ENCODE results near the gene PTPN2. TPM values are rescaled to one million over a fixed set of nuclear protein-coding genes. Genes with fewer than 3 reads are reported as not detected.

PTPN2 gene
- total and polyA plus RNA-seq, 7 experiments from 2014 or later, result 55.8 to 92.2 (median 76.2) TPM

DNA sequence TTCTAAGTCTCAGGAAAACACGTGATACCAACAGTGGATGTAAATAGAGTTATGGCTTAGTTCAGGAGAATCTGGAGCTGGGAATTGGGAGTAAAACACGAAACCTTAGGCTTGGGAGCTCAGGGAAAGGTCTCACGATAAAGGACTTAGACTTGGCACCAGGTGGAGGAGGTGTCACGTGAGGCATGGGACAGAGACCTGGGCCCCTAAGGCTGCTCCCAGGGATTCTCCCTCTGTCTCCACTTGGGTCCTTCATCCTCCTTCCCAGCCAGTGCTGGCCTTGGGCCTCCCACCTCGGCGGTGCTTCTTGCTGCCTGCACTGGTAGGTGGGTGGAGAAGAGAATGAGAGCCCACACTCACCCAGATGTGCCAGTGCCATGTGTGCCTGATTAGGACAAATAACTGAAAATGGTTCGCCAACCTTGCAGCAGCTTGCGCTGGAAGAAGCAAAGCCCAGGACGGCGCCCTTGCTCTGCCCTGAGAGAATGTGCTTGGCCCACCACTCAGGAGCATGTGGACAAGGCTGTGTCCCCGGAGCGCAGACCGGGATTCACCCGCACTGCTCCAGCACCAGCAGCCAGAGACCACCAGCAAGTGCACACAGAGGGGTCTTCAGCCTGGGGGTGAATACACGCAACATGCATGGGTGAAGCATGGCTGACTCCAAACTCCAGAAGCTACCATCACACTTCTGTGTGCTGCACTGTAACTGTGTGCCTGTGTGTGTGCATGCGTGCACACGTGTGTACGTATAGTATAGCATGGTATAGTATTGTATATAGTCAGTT, 133.1 kb downstream of the PTPN2 start:
- H3K36me3 ChIP-seq (ENCODE audit: control insufficient read depth in 2 of 3, insufficient read depth in 3 of 3, low read length in 3 of 3), result no peaks in the 10 kb centered on the region
- H3K27me3 ChIP-seq (ENCODE audit: control insufficient read depth in 2 of 2, insufficient read depth in 2 of 2, low read length in 2 of 2), result no peaks in the 10 kb centered on the region
- no peak overlapping the region for H3K4me3 ChIP-seq (ENCODE audit: low read length)
- Mint-ChIP-seq H3K4me1 (peaks cover 5 to 34% (median 23%) of the 10 kb centered on the region in 7 donors), H3K9me3 (no peaks in the 10 kb centered on the region), H3K27me3 (no peaks in the 10 kb centered on the region), H3K27ac (peak overlapping the region in 7 of 9 donors; percentile 48 to 90 (median 75)), H3K36me3 (peaks cover 0 to 3% (median 0%) of the 10 kb centered on the region in 5 donors), H3K4me3 (peak overlapping the region in 5 of 10 donors; percentile 33 to 72 (median 68))
- DNase-seq, result no peak
- peaks cover 0 to 9% of the 10 kb centered on the region in 2 donors for H3K4me1 ChIP-seq (ENCODE audit: control insufficient read depth in 2 of 2, insufficient read depth in 2 of 2, low read length in 2 of 2)
- ChIA-PET POLR2A (no interaction called here), CTCF (no interaction called here)
- no peak overlapping the region for H3K27ac ChIP-seq (ENCODE audit: low read depth, low read length)
- H3K9me3 ChIP-seq (ENCODE audit: control insufficient read depth in 2 of 3, low read length in 3 of 3), result no peaks in the 10 kb centered on the region
- ATAC-seq, result no peak
- intact Hi-C loops (cut with micrococcal nuclease), result no loop called here

DNA sequence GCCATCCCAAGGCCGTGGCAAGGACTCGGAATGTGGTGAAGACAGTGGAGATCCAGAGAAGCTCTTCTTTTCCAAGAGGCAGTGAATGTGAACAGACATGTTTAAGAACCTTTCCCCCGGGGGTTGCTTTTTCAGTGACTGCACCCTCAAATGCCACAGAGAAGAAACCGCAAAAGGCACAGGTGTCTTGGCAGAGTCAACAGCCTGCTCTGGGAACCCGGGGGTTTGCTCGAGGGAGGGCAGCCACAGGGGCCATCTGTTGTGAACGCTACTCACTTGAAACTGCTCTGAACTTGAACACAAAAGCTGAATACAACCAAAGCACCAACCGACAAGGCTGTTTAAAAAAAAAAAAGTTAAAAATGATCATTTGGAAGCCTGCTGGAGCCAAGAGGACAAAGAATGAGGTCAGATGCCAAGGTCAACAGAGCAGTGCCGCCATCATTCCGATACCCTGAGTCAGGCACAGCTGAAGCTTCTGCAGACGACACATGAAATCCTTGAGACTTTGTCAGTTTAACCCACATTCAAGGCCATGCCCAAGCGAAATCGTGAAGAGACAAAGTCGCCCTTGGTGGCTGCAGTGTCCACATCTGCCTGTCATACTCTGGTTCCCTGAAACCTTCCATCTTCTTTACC, 133.8 kb downstream of the PTPN2 start:
- Histone ChIP-seq H3K27ac (ENCODE audit: low read depth, low read length) (no peak overlapping the region), H3K36me3 (ENCODE audit: control insufficient read depth in 2 of 3, insufficient read depth in 3 of 3, low read length in 3 of 3) (no peaks in the 10 kb centered on the region), H3K27me3 (ENCODE audit: control insufficient read depth in 2 of 2, insufficient read depth in 2 of 2, low read length in 2 of 2) (no peaks in the 10 kb centered on the region), H3K4me1 (ENCODE audit: control insufficient read depth in 2 of 2, insufficient read depth in 2 of 2, low read length in 2 of 2) (peaks cover 0 to 9% of the 10 kb centered on the region in 2 donors), H3K4me3 (ENCODE audit: low read length) (no peak overlapping the region), H3K9me3 (ENCODE audit: control insufficient read depth in 2 of 3, low read length in 3 of 3) (no peaks in the 10 kb centered on the region)
- POLR2A ChIA-PET, result no interaction called here
- peaks cover 0 to 3% (median 0%) of the 10 kb centered on the region in 5 donors for H3K36me3 Mint-ChIP-seq
- intact Hi-C loops (cut with micrococcal nuclease), result no loop called here
- peak overlapping the region; percentile 18 to 72 (median 63) for H3K4me3 Mint-ChIP-seq
- no peak for ATAC-seq
- CTCF ChIA-PET, result interaction anchor here (0.5 kb wide), 1 partner anchor 17 kb away, joined by 3 read pairs; no protein-coding TSS in a partner anchor
- no peaks in the 10 kb centered on the region for H3K27me3 Mint-ChIP-seq
- DNase-seq, result peak in 7 of 9 donors; percentile 16 to 45 (median 32)
- peak overlapping the region; percentile 35 to 90 (median 72) for H3K27ac Mint-ChIP-seq
- H3K9me3 Mint-ChIP-seq, result no peaks in the 10 kb centered on the region
- peaks cover 5 to 34% (median 23%) of the 10 kb centered on the region in 7 donors for H3K4me1 Mint-ChIP-seq

DNA sequence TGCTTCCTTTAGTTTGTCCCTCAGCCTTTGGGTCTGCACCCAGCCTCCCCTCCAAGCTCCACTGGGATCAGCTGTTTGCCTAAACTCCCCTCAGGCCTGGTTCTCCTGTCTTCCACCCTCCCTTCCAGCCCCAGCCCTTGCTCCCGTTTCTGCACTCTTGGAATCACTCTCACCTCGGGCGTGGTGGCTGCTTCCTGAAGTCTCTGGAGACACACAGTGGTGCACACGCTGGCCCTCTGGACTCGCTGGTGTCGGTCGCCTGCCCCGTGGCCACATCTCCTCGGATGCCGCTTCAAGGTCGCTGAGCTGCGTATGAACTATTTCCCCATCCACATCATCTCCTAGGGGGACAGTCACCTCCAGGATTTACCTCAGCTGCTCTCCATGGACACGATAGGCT, 134.9 kb downstream of the PTPN2 start:
- POLR2A ChIA-PET, result interaction anchor here (1.0 kb wide), 1 partner anchor 242 kb away, joined by 4 read pairs; no protein-coding TSS in a partner anchor
- ATAC-seq, result no peak

DNA sequence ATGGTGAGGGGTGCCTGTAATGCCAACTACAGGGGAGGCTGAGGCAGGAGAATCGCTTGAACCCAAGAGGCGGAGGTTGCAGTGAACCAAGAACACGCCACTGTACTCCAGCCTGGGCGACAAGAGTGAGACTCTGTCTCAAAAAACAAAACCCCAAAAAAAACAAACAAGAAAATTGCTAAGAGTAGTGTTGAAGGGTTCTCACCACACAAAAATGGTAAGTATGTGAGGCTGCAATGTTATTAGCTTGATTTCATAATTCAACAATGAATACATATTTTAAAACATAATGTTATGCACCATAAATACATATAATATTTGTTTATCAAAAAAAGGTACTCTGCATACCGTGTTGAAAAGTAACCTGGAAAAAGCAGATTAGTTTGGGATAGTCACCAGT, 135.4 kb downstream of the PTPN2 start:
- H3K27ac Mint-ChIP-seq, result peak overlapping the region in 2 of 9 donors; percentile 23 to 24
- POLR2A ChIA-PET, result interaction anchor here (1.0 kb wide), 1 partner anchor 242 kb away, joined by 4 read pairs; no protein-coding TSS in a partner anchor
- peaks cover 0 to 2% (median 0%) of the 10 kb centered on the region in 11 donors for H3K9me3 Mint-ChIP-seq
- H3K4me3 Mint-ChIP-seq, result no peak overlapping the region
- H3K9me3 ChIP-seq (ENCODE audit: control insufficient read depth in 2 of 3, low read length in 3 of 3), result no peaks in the 10 kb centered on the region
- no peaks in the 10 kb centered on the region for H3K36me3 Mint-ChIP-seq
- DNase-seq (no peak), ATAC-seq (no peak)
- H3K27ac ChIP-seq (ENCODE audit: low read depth, low read length), result no peak overlapping the region
- H3K4me3 ChIP-seq (ENCODE audit: low read length), result no peak overlapping the region
- peaks cover 7 to 34% (median 23%) of the 10 kb centered on the region in 7 donors for H3K4me1 Mint-ChIP-seq
- no peaks in the 10 kb centered on the region for H3K36me3 ChIP-seq (ENCODE audit: control insufficient read depth in 2 of 3, insufficient read depth in 3 of 3, low read length in 3 of 3)
- no peaks in the 10 kb centered on the region for H3K27me3 ChIP-seq (ENCODE audit: control insufficient read depth in 2 of 2, insufficient read depth in 2 of 2, low read length in 2 of 2)
- no peaks in the 10 kb centered on the region for H3K27me3 Mint-ChIP-seq
- intact Hi-C loops (cut with micrococcal nuclease), result loop anchor here in 1 of 2 donors (5.0 to 10.0 kb wide), 2 partner anchors 46 to 134 kb away; partner anchors contain the start of gene PTPN2
- CTCF ChIA-PET, result interaction anchor here (0.6 to 1.1 kb wide), 3 partner anchors 145 to 236 kb away, joined by 3 to 8 read pairs (median 4); no protein-coding TSS in a partner anchor
- H3K4me1 ChIP-seq (ENCODE audit: control insufficient read depth in 2 of 2, insufficient read depth in 2 of 2, low read length in 2 of 2), result peaks cover 0 to 9% of the 10 kb centered on the region in 2 donors

More for the DNA sequence above, 134.9 kb downstream of the PTPN2 start:
- Mint-ChIP-seq H3K4me3 (peak overlapping the region in 3 of 10 donors; percentile 3 to 18 (median 3)), H3K9me3 (peaks cover 0 to 1% (median 0%) of the 10 kb centered on the region in 11 donors), H3K27ac (peak overlapping the region in 5 of 9 donors; percentile 15 to 75 (median 30)), H3K27me3 (no peaks in the 10 kb centered on the region), H3K36me3 (peaks cover 0 to under 1% (median 0%) of the 10 kb centered on the region in 5 donors), H3K4me1 (peaks cover 5 to 34% (median 23%) of the 10 kb centered on the region in 7 donors)
- H3K4me1 ChIP-seq (ENCODE audit: control insufficient read depth in 2 of 2, insufficient read depth in 2 of 2, low read length in 2 of 2), result peaks cover 0 to 9% of the 10 kb centered on the region in 2 donors
- H3K36me3 ChIP-seq (ENCODE audit: control insufficient read depth in 2 of 3, insufficient read depth in 3 of 3, low read length in 3 of 3), result no peaks in the 10 kb centered on the region
- H3K9me3 ChIP-seq (ENCODE audit: control insufficient read depth in 2 of 3, low read length in 3 of 3), result no peaks in the 10 kb centered on the region
- H3K27ac ChIP-seq (ENCODE audit: low read depth, low read length), result no peak overlapping the region
- DNase-seq, result no peak
- H3K27me3 ChIP-seq (ENCODE audit: control insufficient read depth in 2 of 2, insufficient read depth in 2 of 2, low read length in 2 of 2), result no peaks in the 10 kb centered on the region
- H3K4me3 ChIP-seq (ENCODE audit: low read length), result no peak overlapping the region
- intact Hi-C loops (cut with micrococcal nuclease), result loop anchor here in 1 of 2 donors (5.0 to 10.0 kb wide), 2 partner anchors 46 to 133 kb away; partner anchors contain the start of gene PTPN2
- CTCF ChIA-PET, result interaction anchor here (0.6 to 0.7 kb wide), 2 partner anchors 144 to 236 kb away, joined by 3 to 4 read pairs; no protein-coding TSS in a partner anchor

DNA sequence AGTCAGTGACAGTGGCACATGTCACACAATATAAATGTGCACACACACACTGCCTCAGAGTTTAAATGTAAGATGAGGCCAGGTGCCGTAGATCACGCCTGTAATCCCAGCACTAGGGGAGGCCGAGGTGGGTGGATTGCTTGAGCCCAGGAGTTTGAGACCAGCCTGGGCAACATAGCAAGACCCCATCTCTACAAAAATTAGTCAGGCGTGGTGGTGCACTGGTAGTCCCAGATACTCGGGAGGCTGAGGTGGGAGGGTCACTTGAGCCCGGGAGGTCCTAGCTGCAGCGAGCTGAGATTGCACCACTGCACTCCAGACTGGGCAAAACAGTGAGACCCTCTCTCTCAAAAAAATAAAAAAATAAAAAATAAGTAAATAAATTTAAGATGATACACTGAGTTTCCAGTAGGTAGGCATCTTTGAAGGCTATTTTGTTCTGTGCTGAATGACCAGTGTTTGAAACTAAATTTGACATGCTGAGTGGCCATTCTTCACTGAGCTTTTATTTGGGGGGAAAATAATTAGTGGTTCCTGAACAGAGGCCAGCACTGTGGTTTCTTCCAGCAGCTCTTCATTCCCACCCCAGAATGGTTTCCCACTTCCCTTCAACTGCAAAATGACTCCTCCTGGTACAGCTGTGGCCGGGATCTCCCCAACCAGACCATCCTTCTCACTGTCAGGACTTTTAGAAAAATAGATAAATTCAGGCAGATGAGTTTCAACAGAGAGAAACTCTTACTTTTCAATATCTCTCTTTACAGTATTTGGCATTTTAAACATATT, 136.3 kb downstream of the PTPN2 start:
- ChIA-PET POLR2A (interaction anchor here (0.6 kb wide), 1 partner anchor 153 kb away, joined by 3 read pairs; no protein-coding TSS in a partner anchor), CTCF (interaction anchor here (1.1 kb wide), 1 partner anchor 187 kb away, joined by 8 read pairs; no protein-coding TSS in a partner anchor)
- Mint-ChIP-seq H3K27ac (peak overlapping the region in 1 of 9 donors; percentile 26), H3K4me1 (peaks cover 7 to 34% (median 23%) of the 10 kb centered on the region in 7 donors), H3K4me3 (no peak overlapping the region), H3K9me3 (peaks cover 0 to 2% (median 0%) of the 10 kb centered on the region in 11 donors), H3K27me3 (no peaks in the 10 kb centered on the region), H3K36me3 (no peaks in the 10 kb centered on the region)
- Histone ChIP-seq H3K27ac (ENCODE audit: low read depth, low read length) (no peak overlapping the region), H3K36me3 (ENCODE audit: control insufficient read depth in 2 of 3, insufficient read depth in 3 of 3, low read length in 3 of 3) (no peaks in the 10 kb centered on the region), H3K9me3 (ENCODE audit: control insufficient read depth in 2 of 3, low read length in 3 of 3) (no peaks in the 10 kb centered on the region), H3K4me1 (ENCODE audit: control insufficient read depth in 2 of 2, insufficient read depth in 2 of 2, low read length in 2 of 2) (peaks cover 0 to 9% of the 10 kb centered on the region in 2 donors), H3K27me3 (ENCODE audit: control insufficient read depth in 2 of 2, insufficient read depth in 2 of 2, low read length in 2 of 2) (no peaks in the 10 kb centered on the region), H3K4me3 (ENCODE audit: low read length) (no peak overlapping the region)
- no peak for ATAC-seq
- no peak for DNase-seq
- intact Hi-C loops (cut with micrococcal nuclease), result loop anchor here in 1 of 2 donors (5.0 to 10.0 kb wide), 2 partner anchors 47 to 135 kb away; partner anchors contain the start of gene PTPN2

All from naive thymus-derived CD4-positive, alpha-beta T cell (primary cell).